H7 (cell line): ENCODE data around the gene FIBCD1. TPM values are rescaled to one million over a fixed set of nuclear protein-coding genes. Genes with fewer than 3 reads are reported as not detected.

Experiments
- DNase-seq: peaks from one replicate; pipeline ENCODE4 v3.0.0; 2012
- H3K27me3 ChIP-seq: 2 replicates; pipeline ENCODE4 v1.6.0; 2011; ENCODE audit warnings: mild to moderate bottlenecking, low read length; ENCODE audit not compliant: control insufficient read depth, insufficient read depth
- H3K36me3 ChIP-seq: replicated peaks from 2 replicates; pipeline ENCODE4 v1.5.1; 2011; ENCODE audit warnings: low read length; ENCODE audit not compliant: control insufficient read depth, insufficient read depth
- H3K4me3 ChIP-seq: 2 replicates; pipeline ENCODE4 v1.5.1; 2011; ENCODE audit warnings: low read depth, mild to moderate bottlenecking, control low read depth, low read length, moderate library complexity; ENCODE audit not compliant: insufficient read depth
- total RNA-seq: library from RNA; depleted of rRNA; stranded (reverse); fragments of >200 nt; shearing (Covaris generic); gene quantifications from 2 replicates; pipeline ENCODE4 v1.2.3, GENCODE V29; 2014

Gene FIBCD1
- total RNA-seq, 1 experiment from 2014 or later = 6.2 TPM

DNA sequence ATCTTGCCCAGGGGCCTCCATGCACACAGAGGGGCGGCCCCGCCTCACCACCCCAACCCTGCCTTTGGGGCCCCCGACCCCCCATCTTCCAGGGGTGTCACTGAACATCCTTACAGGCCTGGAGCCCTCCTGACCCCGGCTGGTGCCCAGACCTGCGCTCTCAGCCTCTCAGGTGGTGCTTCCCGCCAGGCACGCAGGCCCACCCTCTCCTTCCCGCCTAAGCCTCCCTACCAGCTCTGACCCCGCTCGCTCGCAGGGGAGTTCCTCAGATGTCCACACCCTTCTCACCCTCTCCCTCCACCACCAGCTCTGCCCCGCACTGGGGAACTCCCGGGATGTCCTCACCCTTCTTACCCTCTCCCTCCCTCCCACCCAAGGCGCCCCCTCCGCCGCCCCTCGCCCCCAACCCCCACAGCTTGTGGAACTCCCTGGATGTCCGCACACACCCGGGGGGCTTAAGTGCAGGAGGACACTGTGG is 30.1 kb downstream of the FIBCD1 start:
- peak; percentile 83 for DNase-seq
- Histone ChIP-seq H3K4me3 (no peak overlapping the region), H3K27me3 (no peaks in the 10 kb centered on the region), H3K36me3 (no peaks in the 10 kb centered on the region)

DNA sequence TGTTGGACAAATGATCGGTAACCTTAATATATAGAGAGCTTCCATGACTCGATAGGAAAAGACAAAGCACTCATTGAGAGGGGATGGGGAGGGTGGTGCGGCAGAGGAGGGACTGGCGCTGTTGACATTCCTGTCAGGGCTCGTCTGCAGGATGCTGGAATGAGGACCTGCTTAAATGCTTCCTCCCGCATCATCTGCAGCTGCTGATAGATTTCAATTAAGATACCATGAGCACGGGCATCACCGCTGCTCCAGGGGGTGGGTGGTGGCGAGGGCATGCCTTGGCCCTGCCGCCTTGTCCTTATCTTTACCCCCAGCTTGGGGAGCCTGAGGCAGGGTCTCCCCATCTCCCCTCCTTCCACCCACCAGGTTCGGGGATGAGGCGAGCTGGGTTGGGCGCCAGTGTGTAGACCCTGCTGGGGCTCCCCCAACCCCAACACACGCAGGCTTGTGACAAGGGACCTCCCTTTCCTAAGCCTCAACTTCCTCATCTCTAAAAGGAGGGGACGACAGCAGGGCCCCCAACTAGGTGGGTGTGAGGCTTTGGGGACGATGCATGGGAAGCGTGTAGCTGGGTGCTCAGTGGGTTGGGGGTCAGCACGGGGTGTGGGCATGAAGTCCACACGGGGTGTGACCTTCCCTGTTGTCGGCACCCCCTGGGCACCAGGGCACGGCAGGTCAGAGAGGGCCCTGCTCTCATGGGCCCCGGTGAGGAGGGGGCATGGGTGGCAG is 30.7 kb downstream of the FIBCD1 start:
- DNase-seq = no peak
- Histone ChIP-seq H3K4me3 (no peak overlapping the region), H3K27me3 (no peaks in the 10 kb centered on the region), H3K36me3 (no peaks in the 10 kb centered on the region)

GRCh38 chr9:130906735-130907416 is 32.2 kb downstream of the FIBCD1 start:
- no peaks in the 10 kb centered on the region for H3K27me3 ChIP-seq
- DNase-seq = no peak
- H3K36me3 ChIP-seq = no peaks in the 10 kb centered on the region
- no peak overlapping the region for H3K4me3 ChIP-seq

DNA sequence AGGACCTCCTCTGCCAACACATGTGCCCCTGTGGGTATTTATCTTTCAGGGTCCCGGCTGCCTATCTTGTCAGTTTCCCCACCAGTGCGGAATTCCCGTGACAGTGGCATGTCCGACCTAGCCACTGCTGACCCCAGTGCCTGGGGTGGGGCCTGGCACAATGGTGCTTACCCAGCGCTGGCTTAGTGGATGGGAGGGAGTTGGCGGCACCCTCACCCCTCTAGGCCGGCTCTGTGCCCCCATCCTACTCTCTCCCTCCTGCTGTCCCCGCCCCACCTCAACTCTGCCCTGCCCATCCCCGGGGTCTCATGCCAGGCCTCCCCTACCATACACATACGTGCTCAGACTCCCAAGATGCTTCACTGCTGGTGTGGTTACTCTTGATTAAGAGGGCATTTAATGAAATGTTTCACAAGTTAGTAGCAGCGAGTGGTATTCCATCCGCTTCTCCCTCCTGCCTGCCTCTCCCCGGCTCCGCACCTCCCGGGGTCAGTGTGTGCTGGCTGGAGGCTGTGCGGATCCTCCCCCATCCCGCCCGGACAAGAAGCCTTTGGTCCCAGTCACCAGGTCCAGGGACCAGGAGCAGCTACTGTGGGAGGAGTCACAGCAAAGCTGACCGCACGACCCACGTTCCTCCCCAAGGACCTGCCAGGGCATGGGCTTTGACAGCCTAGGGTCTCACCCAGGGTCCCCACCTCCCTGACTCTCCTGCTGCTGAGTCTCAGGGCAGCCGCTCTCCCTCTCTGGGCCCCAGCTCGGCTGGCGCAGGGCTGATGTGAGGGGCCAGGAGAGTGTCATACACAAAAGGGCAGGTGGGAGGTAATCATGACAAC is 32.9 kb downstream of the FIBCD1 start:
- H3K36me3 ChIP-seq = no peaks in the 10 kb centered on the region
- no peak for DNase-seq
- H3K4me3 ChIP-seq = no peak overlapping the region
- H3K27me3 ChIP-seq = no peaks in the 10 kb centered on the region

DNA sequence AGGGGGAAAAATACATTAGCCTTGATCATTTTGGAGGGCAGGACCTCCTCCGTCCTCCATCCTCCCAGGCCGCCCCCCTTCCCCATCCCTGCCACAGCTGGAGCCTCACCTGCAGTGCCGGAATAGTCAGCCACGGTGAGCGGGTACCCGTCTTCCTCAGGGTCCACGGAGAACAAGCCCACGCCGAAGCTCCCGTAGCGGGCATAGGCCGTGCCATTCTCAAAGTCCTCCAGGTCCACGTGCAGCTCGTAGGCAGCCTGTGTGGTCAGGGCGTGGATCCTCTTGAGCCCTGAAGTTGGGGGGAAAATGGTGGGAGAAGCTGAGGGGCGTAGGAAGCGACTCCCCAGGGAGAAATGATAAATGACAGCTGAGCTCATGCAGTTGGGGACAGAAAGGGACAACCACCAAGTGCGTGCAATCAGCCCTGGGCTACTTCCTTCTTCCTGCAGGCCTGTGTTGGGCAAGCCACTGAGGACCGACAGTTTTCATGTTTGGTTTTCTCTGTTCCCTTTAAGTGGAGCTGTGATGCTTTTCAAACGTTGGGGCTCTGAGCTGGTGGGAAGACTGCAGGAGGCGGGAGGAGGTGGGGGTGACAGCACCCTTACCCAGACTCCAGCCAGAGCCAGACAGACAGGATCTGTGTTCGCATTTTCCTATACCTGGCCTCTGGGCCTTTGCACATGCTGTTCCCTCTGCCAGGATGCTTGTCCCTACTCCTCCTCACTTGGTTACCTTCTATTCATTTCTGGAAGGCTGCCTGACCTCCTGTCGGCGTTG is 33.7 kb downstream of the FIBCD1 start:
- peak; percentile 55 for DNase-seq
- Histone ChIP-seq H3K27me3 (no peaks in the 10 kb centered on the region), H3K36me3 (no peaks in the 10 kb centered on the region), H3K4me3 (no peak overlapping the region)

GRCh38 chr9:130904070-130905044 is 34.7 kb downstream of the FIBCD1 start:
- DNase-seq = peak; percentile 62
- H3K4me3 ChIP-seq = no peak overlapping the region
- H3K27me3 ChIP-seq = no peaks in the 10 kb centered on the region
- H3K36me3 ChIP-seq = no peaks in the 10 kb centered on the region

- peak; percentile 55 for DNase-seq
- no peaks in the 10 kb centered on the region for H3K36me3 ChIP-seq
These were observed 35.6 kb downstream of the FIBCD1 start for GRCh38 chr9:130903194-130904069.

DNA sequence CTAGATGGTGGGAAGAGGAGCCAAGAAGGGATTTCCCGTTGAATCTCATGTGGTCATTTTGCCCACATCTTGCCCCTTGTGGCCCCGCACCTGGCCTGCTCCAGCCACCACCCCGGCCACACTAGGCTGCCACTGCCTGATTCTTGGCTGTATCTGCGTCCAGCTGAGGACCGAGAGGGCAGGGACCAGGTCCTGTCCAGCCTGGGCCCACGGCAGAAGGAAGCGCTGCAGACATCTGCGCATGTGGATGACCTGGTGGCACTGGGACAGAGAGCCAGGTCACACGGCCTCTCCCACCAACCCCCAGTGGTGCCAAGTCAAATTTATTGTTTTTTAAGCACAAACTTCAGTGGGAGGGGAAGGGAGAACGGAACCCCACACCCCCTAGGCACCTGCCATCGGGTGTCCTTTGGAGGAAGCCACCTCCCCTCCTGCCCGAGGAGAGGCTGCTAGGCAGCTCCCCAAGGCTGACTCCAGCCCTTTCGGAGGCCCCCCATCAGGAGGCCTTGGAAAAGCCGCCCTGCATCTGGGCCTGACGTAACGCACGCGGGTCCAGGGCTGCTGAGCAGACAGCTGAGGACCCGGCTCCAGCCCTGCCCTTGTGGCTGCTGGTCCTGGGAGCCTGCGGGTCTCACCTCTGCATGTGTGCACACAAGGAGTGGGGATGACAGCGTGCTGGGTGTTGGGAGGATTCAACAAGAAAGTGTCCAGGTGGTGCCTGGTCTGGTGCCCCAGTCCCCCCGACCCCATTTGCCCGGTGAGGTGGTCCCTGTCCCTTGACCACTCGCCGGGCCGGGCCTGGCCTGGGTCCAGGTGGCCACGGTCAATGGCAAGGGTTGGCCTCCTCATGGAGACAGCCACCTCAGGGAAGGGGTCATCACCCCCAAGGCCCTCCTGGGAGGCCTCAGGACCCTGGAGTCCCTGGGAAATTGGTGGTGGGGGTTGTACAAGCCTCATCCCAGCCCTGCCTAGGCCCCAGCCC is 36.6 kb downstream of the FIBCD1 start:
- DNase-seq = peak; percentile 67
- no peaks in the 10 kb centered on the region for H3K27me3 ChIP-seq
- H3K4me3 ChIP-seq = no peak overlapping the region
- H3K36me3 ChIP-seq = no peaks in the 10 kb centered on the region

More at GRCh38 chr9:130903194-130904069, 35.6 kb downstream of the FIBCD1 start:
- Histone ChIP-seq H3K27me3 (no peaks in the 10 kb centered on the region), H3K4me3 (no peak overlapping the region)

DNA sequence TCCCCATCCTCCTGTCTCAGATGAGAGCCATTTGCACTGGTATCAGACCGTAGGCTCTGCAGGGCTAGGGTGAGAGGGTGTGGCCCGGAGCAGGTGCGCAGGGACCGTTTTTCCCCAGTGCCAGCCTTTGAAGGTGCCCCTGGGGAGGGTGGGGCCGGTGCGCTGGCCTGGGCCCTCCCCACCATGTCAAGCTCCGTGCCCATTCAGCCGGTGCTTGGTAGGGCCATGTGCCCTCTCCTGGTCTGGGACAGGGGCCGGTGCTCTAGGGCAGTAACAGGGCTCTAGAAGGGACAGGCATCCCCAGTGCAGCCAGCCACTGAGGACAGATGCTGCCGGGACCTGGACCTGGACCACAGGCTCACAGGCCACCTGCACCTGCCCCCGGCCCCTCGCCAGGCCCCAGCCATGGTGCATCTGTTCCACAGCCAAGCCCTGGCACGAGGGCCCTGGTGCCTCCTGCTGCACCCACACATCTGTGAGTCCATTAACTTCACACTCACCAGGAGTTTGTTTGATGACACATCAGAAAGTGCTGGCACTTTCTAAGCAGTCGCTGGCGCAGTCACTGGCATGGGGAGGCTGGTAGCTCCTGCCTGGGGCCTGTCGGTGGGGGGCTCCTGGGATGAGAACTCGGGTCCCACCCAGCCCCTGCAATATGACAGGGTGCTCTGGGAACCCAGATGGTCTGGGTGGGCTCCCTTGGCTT is 37.4 kb downstream of the FIBCD1 start:
- Histone ChIP-seq H3K4me3 (no peak overlapping the region), H3K27me3 (no peaks in the 10 kb centered on the region), H3K36me3 (no peaks in the 10 kb centered on the region)
- peak; percentile 53 for DNase-seq

- no peak for DNase-seq
- no peaks in the 10 kb centered on the region for H3K36me3 ChIP-seq
- H3K27me3 ChIP-seq = no peaks in the 10 kb centered on the region
- H3K4me3 ChIP-seq = no peak overlapping the region
These were observed 38.1 kb downstream of the FIBCD1 start for GRCh38 chr9:130900701-130901497.
